Transverse colon (tissue), 4 donors: ENCODE data around the gene KRTAP10-9. TPM values are rescaled to one million over a fixed set of nuclear protein-coding genes. Genes with fewer than 3 reads are reported as not detected.

Source experiments
- DNase-seq: peaks from one replicate; pipeline ENCODE4 v3.0.0-alpha.2; 2019
- H3K27ac ChIP-seq, 4 donors: fragments of 200-600 bp; sonication (generic); 2 replicates each; pipeline ENCODE4 v1.5.1; 2016 to 2018; ENCODE audit warnings: inconsistent platforms in 4 of 4
- H3K27me3 ChIP-seq: fragments of 200-600 bp; sonication (generic); 2 replicates; pipeline ENCODE4 v1.5.1; 2017; ENCODE audit warnings: inconsistent platforms
- H3K36me3 ChIP-seq, 4 donors: fragments of 200-600 bp; sonication (generic); 2 replicates each; pipeline ENCODE4 v1.5.1; 2017 to 2019; ENCODE audit warnings: inconsistent platforms in 4 of 4
- H3K4me1 ChIP-seq, 4 donors: fragments of 200-600 bp; sonication (generic); 2 replicates each; pipeline ENCODE4 v1.5.1; 2017 to 2020; ENCODE audit warnings: inconsistent platforms in 4 of 4
- H3K4me3 ChIP-seq, 4 donors: fragments of 200-600 bp; sonication (generic); 1 replicate in 1 of 4; 2 replicates in 3 of 4; pipeline versions ENCODE4 v1.5.1 to v1.6.1; 2017 to 2019; ENCODE audit warnings: inconsistent platforms in 4 of 4
- H3K9me3 ChIP-seq, 2 donors: fragments of 200-600 bp; sonication (generic); 2 replicates each; pipeline ENCODE4 v1.5.1; 2017 to 2019; ENCODE audit warnings: inconsistent platforms in 2 of 2
- CTCF ChIP-seq, 5 experiments: fragments of 200-600 bp in 3 of 5; fragments of 450-650 bp in 2 of 5; sonication (generic) in 3 of 5; IDR thresholded peaks; 1 replicate in 2 of 5; 2 replicates in 3 of 5; pipeline ENCODE4 v1.5.1; 2016 to 2017; ENCODE audit warnings: antibody characterized with exemption in 5 of 5, inconsistent platforms in 3 of 5, mild to moderate bottlenecking in 2 of 5, moderate library complexity in 1 of 5
- EP300 ChIP-seq: sonication (generic); formaldehyde crosslinking; IDR thresholded peaks from one replicate; pipeline ENCODE4 v1.6.1; 2017; ENCODE audit warnings: antibody characterized with exemption, low read depth
- POLR2A ChIP-seq: fragments of 450-650 bp; IDR thresholded peaks from one replicate; pipeline ENCODE4 v1.6.1; 2016; ENCODE audit warnings: antibody characterized with exemption, mild to moderate bottlenecking, moderate library complexity
- POLR2AphosphoS5 ChIP-seq, 3 donors: sonication (generic); formaldehyde crosslinking; IDR thresholded peaks; one replicate each; pipeline ENCODE4 v1.6.1; 2016; ENCODE audit warnings: antibody characterized with exemption in 3 of 3
- WGBS, 2 donors: methylation state at CpG; one replicate each; pipeline ENCODE4 v1.1.5; 2018; ENCODE audit warnings: low coverage in 1 of 2; 5-methylcytosine and 5-hydroxymethylcytosine counted together
- in situ Hi-C, 4 donors: fragments of 200-750 bp; cut with MboI; loops; one replicate each; pipeline versions ENCODE4 v1.15.0 to v1.15.1; 2017; ENCODE audit warnings: low sequenced_read_pairs in 3 of 4, low pct_ligation_motif_present in 1 of 4, low pct_unique_long_range_greater_than_20kb in 1 of 4
- intact Hi-C: fragments of 100-400 bp; cut with DNase I; formaldehyde crosslinking; loops from one replicate; pipeline ENCODE4 v1.15.1; 2023; ENCODE audit warnings: low total_unique reads
- total RNA-seq, 4 donors: library from RNA; depleted of rRNA; stranded (reverse); fragments of >200 nt; gene quantifications; one replicate each; pipeline ENCODE4 v1.1.0, GENCODE V29; 2016

The KRTAP10-9 gene
- total RNA-seq, 4 donors from 2014 or later = not detected

DNA sequence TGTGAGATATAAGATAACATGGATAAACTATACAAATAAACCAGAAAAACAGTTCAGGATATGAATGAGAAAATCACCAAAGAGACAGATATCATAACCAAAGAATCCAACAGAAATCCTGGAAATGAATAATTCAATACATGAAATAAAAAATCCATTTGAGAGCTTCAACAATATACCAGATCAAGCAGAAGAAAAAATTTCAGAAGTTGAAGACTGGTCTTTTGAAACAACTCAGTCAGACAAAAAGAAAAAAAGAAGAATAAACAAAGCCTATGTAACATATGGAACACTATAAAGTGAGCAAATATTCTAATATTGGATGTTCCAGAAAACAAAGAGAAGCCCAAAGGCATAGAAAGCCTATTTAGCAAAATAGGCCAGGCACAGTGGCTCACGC is 45.0 kb downstream of the KRTAP10-9 start:
- WGBS, 2 donors = 95% methylated on average over 1 of the region's 1 CpG; no CpG with 5 or more reads in 1 of the 2 donors
- in situ Hi-C loops = no loop called here
- Histone ChIP-seq H3K9me3 (peaks cover 0 to 5% of the 10 kb centered on the region in 2 donors), H3K27ac (no peak overlapping the region), H3K36me3 (no peaks in the 10 kb centered on the region), H3K4me1 (no peaks in the 10 kb centered on the region), H3K4me3 (no peak overlapping the region), H3K27me3 (no peaks in the 10 kb centered on the region)
- no peak for DNase-seq
- intact Hi-C loops = no loop called here
- TF ChIP-seq CTCF (IDR thresholded peaks at IDR 0.05) = no peak
- TF ChIP-seq EP300 = no peak
- TF ChIP-seq POLR2AphosphoS5 (IDR thresholded peaks at IDR 0.05) = no peak
- no peak for TF ChIP-seq POLR2A

DNA sequence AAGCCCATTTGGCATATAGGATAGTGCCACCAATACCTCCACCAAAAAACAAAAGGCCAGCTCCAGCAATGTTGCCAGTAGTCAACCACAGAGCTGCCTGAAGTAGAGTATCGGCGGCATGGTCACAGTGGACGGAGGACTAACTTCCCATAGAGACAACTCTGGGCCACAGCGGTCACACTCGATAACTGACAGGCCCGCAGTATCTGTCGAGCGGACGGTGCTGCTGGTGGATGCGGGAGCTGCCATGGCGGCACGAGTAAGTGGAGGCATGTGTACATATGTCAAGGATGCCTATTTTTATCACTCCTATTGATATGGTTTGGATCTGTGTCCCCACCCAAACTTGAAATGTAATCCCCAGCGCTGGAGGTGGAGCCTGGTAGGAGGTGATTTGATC is 51.0 kb downstream of the KRTAP10-9 start:
- no peak for TF ChIP-seq POLR2AphosphoS5 (IDR thresholded peaks at IDR 0.05)
- TF ChIP-seq POLR2A = no peak
- TF ChIP-seq EP300 = no peak
- TF ChIP-seq CTCF (IDR thresholded peaks at IDR 0.05) = no peak
- no peaks in the 10 kb centered on the region for H3K4me1 ChIP-seq
- H3K4me3 ChIP-seq = no peak overlapping the region
- H3K9me3 ChIP-seq = peaks cover 0 to 5% of the 10 kb centered on the region in 2 donors
- DNase-seq = no peak
- in situ Hi-C loops = loop anchor here in 2 of 4 donors (25.0 kb wide), 1 partner anchor 91 kb away; the partner anchor contains the start of genes KRTAP10-5 (in 2 of the 2) and KRTAP10-6 (in 2 of the 2)
- H3K36me3 ChIP-seq = no peaks in the 10 kb centered on the region
- H3K27ac ChIP-seq = no peak overlapping the region
- WGBS, 2 donors = 94% methylated on average over 13 of the region's 13 CpGs; no CpG with 5 or more reads in 1 of the 2 donors
- no peaks in the 10 kb centered on the region for H3K27me3 ChIP-seq
- intact Hi-C loops = no loop called here

Other genes with a start within 250 kb of the KRTAP10-9 start
- gene LRRC3, start 171.6 kb upstream of the KRTAP10-9 start, total RNA-seq = 1 to 10 TPM; 4.4 to 6.7 (median 5.1) TPM
- not detected for gene KRTAP10-1, start 86.9 kb upstream of the KRTAP10-9 start, total RNA-seq
- gene KRTAP10-2, start 75.6 kb upstream of the KRTAP10-9 start, total RNA-seq = not detected
- not detected for gene KRTAP10-3, start 68.3 kb upstream of the KRTAP10-9 start, total RNA-seq
- not detected for gene KRTAP10-4, start 53.4 kb upstream of the KRTAP10-9 start, total RNA-seq
- gene KRTAP10-5, start 46.5 kb upstream of the KRTAP10-9 start, total RNA-seq = not detected
- gene KRTAP10-6, start 34.6 kb upstream of the KRTAP10-9 start, total RNA-seq = not detected
- not detected for gene KRTAP10-7, start 26.5 kb upstream of the KRTAP10-9 start, total RNA-seq
- not detected for gene KRTAP10-8, start 15.0 kb upstream of the KRTAP10-9 start, total RNA-seq
- not detected for gene KRTAP10-10, start 10.3 kb downstream of the KRTAP10-9 start, total RNA-seq
- not detected for gene KRTAP10-11, start 19.3 kb downstream of the KRTAP10-9 start, total RNA-seq
- gene KRTAP12-4, start 27.6 kb downstream of the KRTAP10-9 start, total RNA-seq = not detected
- not detected for gene KRTAP12-3, start 30.8 kb downstream of the KRTAP10-9 start, total RNA-seq
- not detected for gene KRTAP12-2, start 39.8 kb downstream of the KRTAP10-9 start, total RNA-seq
- gene KRTAP12-1, start 55.1 kb downstream of the KRTAP10-9 start, total RNA-seq = not detected
- not detected for gene KRTAP10-12, start 70.1 kb downstream of the KRTAP10-9 start, total RNA-seq
- gene TSPEAR, start 84.5 kb downstream of the KRTAP10-9 start, total RNA-seq = not detected
- 10 to 100 TPM; 40.8 to 78.0 (median 60.5) TPM for gene UBE2G2, start 174.7 kb downstream of the KRTAP10-9 start, total RNA-seq
- 10 to 100 TPM; 18.3 to 56.7 (median 38.1) TPM for gene SUMO3, start 191.0 kb downstream of the KRTAP10-9 start, total RNA-seq
- 100 to 1,000 TPM; 157 to 552 (median 288) TPM for gene PTTG1IP, start 246.6 kb downstream of the KRTAP10-9 start, total RNA-seq